Smooth muscle cell (in vitro differentiated cells): Measurements from ENCODE around the gene ORC4. TPM values are rescaled to one million over a fixed set of nuclear protein-coding genes. Genes with fewer than 3 reads are reported as not detected.

Experiments
- DNase-seq: peaks from one replicate; lab custom pipeline; 2025; ENCODE audit not compliant: unreplicated experiment; lab: John Stamatoyannopoulos, UW
- H2AFZ ChIP-seq: fragments of 200-600 bp; sonication (generic); 2 replicates; pipeline ENCODE4 v1.6.0; 2016; ENCODE audit warnings: antibody characterized with exemption, low read depth, mild to moderate bottlenecking
- H3F3A ChIP-seq: fragments of 200-600 bp; sonication (generic); 2 replicates; pipeline ENCODE4 v1.6.0; 2017; ENCODE audit warnings: antibody characterized with exemption, low read depth
- H3K27ac ChIP-seq: fragments of 200-600 bp; sonication (generic); 2 replicates; pipeline ENCODE4 v1.5.1; 2016; ENCODE audit warnings: low read depth, mild to moderate bottlenecking
- H3K27me3 ChIP-seq: fragments of 200-600 bp; sonication (generic); 2 replicates; pipeline ENCODE4 v1.6.1; 2016; ENCODE audit warnings: low read depth, mild to moderate bottlenecking
- H3K36me3 ChIP-seq: fragments of 200-600 bp; sonication (generic); 2 replicates; pipeline ENCODE4 v1.5.1; 2016; ENCODE audit warnings: low read depth
- H3K4me1 ChIP-seq: fragments of 200-600 bp; sonication (generic); 2 replicates; pipeline ENCODE4 v1.5.1; 2016; ENCODE audit warnings: low read depth
- H3K4me2 ChIP-seq: fragments of 200-600 bp; sonication (generic); 2 replicates; pipeline ENCODE4 v1.6.0; 2016; ENCODE audit warnings: mild to moderate bottlenecking
- H3K4me3 ChIP-seq: fragments of 200-600 bp; sonication (generic); 2 replicates; pipeline ENCODE4 v1.5.1; 2016; ENCODE audit warnings: mild to moderate bottlenecking
- H3K79me2 ChIP-seq: fragments of 200-600 bp; sonication (generic); 2 replicates; pipeline ENCODE4 v1.6.0; 2016; ENCODE audit warnings: low read depth, mild to moderate bottlenecking
- H3K9ac ChIP-seq: fragments of 200-600 bp; sonication (generic); 2 replicates; pipeline ENCODE4 v1.6.0; 2016; ENCODE audit warnings: low read depth
- H3K9me3 ChIP-seq: fragments of 200-600 bp; sonication (generic); replicated peaks from 2 replicates; pipeline ENCODE4 v1.5.1; 2016; ENCODE audit warnings: low read depth
- H4K20me1 ChIP-seq: fragments of 200-600 bp; sonication (generic); 2 replicates; pipeline ENCODE4 v1.6.0; 2016; ENCODE audit warnings: low read depth
- CTCF ChIP-seq: fragments of 200-600 bp; sonication (generic); IDR thresholded peaks from 2 replicates; pipeline ENCODE4 v1.5.1; 2017; ENCODE audit warnings: borderline replicate concordance, mild to moderate bottlenecking, antibody characterized with exemption; ENCODE audit not compliant: insufficient read depth, poor library complexity, severe bottlenecking
- WGBS: methylation state at CpG from one replicate; pipeline ENCODE4 v1.1.7; 2016; ENCODE audit warnings: low lambda C conversion rate; 5-methylcytosine and 5-hydroxymethylcytosine counted together
- polyA plus RNA-seq: library from polyadenylated mRNA; unstranded; fragments of >200 nt; fragmentation: Nextera tagmentation; extraction: Ambion mirVana; gene quantifications from 2 replicates; pipeline ENCODE4 v1.2.1, GENCODE V29; 2016
- total RNA-seq: library from RNA; depleted of rRNA; stranded (reverse); fragments of >200 nt; gene quantifications from 2 replicates; pipeline ENCODE4 v1.2.3, GENCODE V29; 2014

The ORC4 gene
- total and polyA plus RNA-seq, 2 experiments from 2014 or later: 23.7 to 75.3 TPM

GRCh38 chr2:148027822-148028221, 7.3 kb upstream of the ORC4 start:
- Histone ChIP-seq H3K36me3 (peaks cover 4% of the 10 kb centered on the region), H4K20me1 (peaks cover 67% of the 10 kb centered on the region), H3K79me2 (peaks cover 96% of the 10 kb centered on the region), H3K27me3 (no peaks in the 10 kb centered on the region), H3K27ac (peak overlapping the region; percentile 27), H3K9me3 (no peaks in the 10 kb centered on the region), H3K4me3 (no peak overlapping the region), H3K9ac (no peak overlapping the region), H3K4me2 (no peak overlapping the region), H3K4me1 (peaks cover 16% of the 10 kb centered on the region), H2AFZ (no peak overlapping the region), H3F3A (no peaks in the 10 kb centered on the region)
- no peak for DNase-seq
- 96% methylated on average over 1 of the region's 1 CpG for WGBS
- TF ChIP-seq CTCF: no peak

- peaks cover 55% of the 10 kb centered on the region for H4K20me1 ChIP-seq
- TF ChIP-seq CTCF: no peak
- H3K4me3 ChIP-seq: no peak overlapping the region
- no peaks in the 10 kb centered on the region for H3K9me3 ChIP-seq
- no peak overlapping the region for H3K9ac ChIP-seq
- no peak overlapping the region for H3K27ac ChIP-seq
- peaks cover 4% of the 10 kb centered on the region for H3K36me3 ChIP-seq
- H3K4me1 ChIP-seq: peaks cover 24% of the 10 kb centered on the region
- no peaks in the 10 kb centered on the region for H3F3A ChIP-seq
- no peaks in the 10 kb centered on the region for H3K27me3 ChIP-seq
- H3K79me2 ChIP-seq: peaks cover 98% of the 10 kb centered on the region
- no peak for DNase-seq
- 98% methylated on average over 2 of the region's 2 CpGs for WGBS
- no peak overlapping the region for H2AFZ ChIP-seq
- H3K4me2 ChIP-seq: no peak overlapping the region
These were observed 6.0 kb upstream of the ORC4 start for GRCh38 chr2:148026573-148026972.

- H3K27me3 ChIP-seq: no peaks in the 10 kb centered on the region
- DNase-seq: no peak
- H3K4me1 ChIP-seq: peaks cover 26% of the 10 kb centered on the region
- H3K4me2 ChIP-seq: peak overlapping the region; percentile 98
- peaks cover 31% of the 10 kb centered on the region for H4K20me1 ChIP-seq
- no peaks in the 10 kb centered on the region for H3F3A ChIP-seq
- no peaks in the 10 kb centered on the region for H3K9me3 ChIP-seq
- no peak for TF ChIP-seq CTCF
- no peak overlapping the region for H3K9ac ChIP-seq
- no peak overlapping the region for H2AFZ ChIP-seq
- H3K4me3 ChIP-seq: peak overlapping the region; percentile 80
- H3K79me2 ChIP-seq: peaks cover 87% of the 10 kb centered on the region
- H3K27ac ChIP-seq: no peak overlapping the region
- H3K36me3 ChIP-seq: peaks cover 4% of the 10 kb centered on the region
These were observed 3.3 kb upstream of the ORC4 start for GRCh38 chr2:148023861-148024260.

- H3K4me2 ChIP-seq: peak overlapping the region; percentile 98
- peaks cover 87% of the 10 kb centered on the region for H3K79me2 ChIP-seq
- peaks cover 33% of the 10 kb centered on the region for H3K4me1 ChIP-seq
- no peak for TF ChIP-seq CTCF
- H3K36me3 ChIP-seq: peaks cover 4% of the 10 kb centered on the region
- H3K9ac ChIP-seq: peak overlapping the region; percentile 13
- H3F3A ChIP-seq: no peaks in the 10 kb centered on the region
- H3K27me3 ChIP-seq: no peaks in the 10 kb centered on the region
- peaks cover 25% of the 10 kb centered on the region for H4K20me1 ChIP-seq
- DNase-seq: no peak
- H2AFZ ChIP-seq: no peak overlapping the region
- H3K9me3 ChIP-seq: no peaks in the 10 kb centered on the region
- WGBS: 81% methylated on average over 2 of the region's 2 CpGs
- H3K27ac ChIP-seq: no peak overlapping the region
- peak overlapping the region; percentile 80 for H3K4me3 ChIP-seq
These were observed 2.3 kb upstream of the ORC4 start for GRCh38 chr2:148022882-148023281.
